ENCODE measurements around the gene SMG6. TPM values are rescaled to one million over a fixed set of nuclear protein-coding genes. Genes with fewer than 3 reads are reported as not detected.

Gene SMG6
- total and polyA plus RNA-seq, 7 donors, result 11.1 to 38.8 (median 22.9) TPM

GRCh38 chr17:2063261-2064146 is 240.1 kb downstream of the SMG6 start:
- WGBS, 2 donors, result 72 to 83% methylated on average over 16 of the region's 16 CpGs
- TF ChIP-seq POLR2A (IDR thresholded peaks at IDR 0.05) (no peak), CTCF (IDR thresholded peaks at IDR 0.05) (no peak), POLR2AphosphoS5 (IDR thresholded peaks at IDR 0.05) (peak in 3 of 4 donors; percentile 30 to 45 (median 32))
- peak; percentile 82 for DNase-seq
- Histone ChIP-seq H3K27ac (peak overlapping the region; percentile 88 to 92 (median 91)), H3K36me3 (peaks cover 0 to 49% (median 2%) of the 10 kb centered on the region in 4 donors), H3K4me3 (no peak overlapping the region), H3K9me3 (no peaks in the 10 kb centered on the region), H3K4me1 (peaks cover 0 to 100% (median 94%) of the 10 kb centered on the region in 4 donors), H3K27me3 (peaks cover 0 to 6% (median 0%) of the 10 kb centered on the region in 3 donors)
- intact Hi-C loops (cut with DNase I), result no loop called here

GRCh38 chr17:2062571-2063183 is 240.9 kb downstream of the SMG6 start:
- intact Hi-C loops (cut with DNase I), result no loop called here
- DNase-seq, result peak; percentile 75
- Histone ChIP-seq H3K4me3 (no peak overlapping the region), H3K9me3 (no peaks in the 10 kb centered on the region), H3K27me3 (peaks cover 0 to 13% (median 0%) of the 10 kb centered on the region in 3 donors), H3K36me3 (peaks cover 0 to 46% (median 0%) of the 10 kb centered on the region in 4 donors), H3K27ac (peak overlapping the region; percentile 88 to 92 (median 91)), H3K4me1 (peaks cover 0 to 99% (median 93%) of the 10 kb centered on the region in 4 donors)
- 71 to 74% methylated on average over 11 of the region's 11 CpGs for WGBS, 2 donors
- TF ChIP-seq EP300 (IDR thresholded peaks at IDR 0.05) (no peak), POLR2A (IDR thresholded peaks at IDR 0.05) (no peak), POLR2AphosphoS5 (IDR thresholded peaks at IDR 0.05) (no peak), CTCF (IDR thresholded peaks at IDR 0.05) (no peak)

- Histone ChIP-seq H3K27ac (peak overlapping the region; percentile 88 to 92 (median 91)), H3K9me3 (no peaks in the 10 kb centered on the region), H3K4me1 (peaks cover 0 to 91% (median 89%) of the 10 kb centered on the region in 4 donors), H3K27me3 (peaks cover 0 to 13% (median 0%) of the 10 kb centered on the region in 3 donors), H3K36me3 (peaks cover 0 to 46% (median 0%) of the 10 kb centered on the region in 4 donors), H3K4me3 (no peak overlapping the region)
- intact Hi-C loops (cut with DNase I), result no loop called here
- WGBS, 2 donors, result 82 to 84% methylated on average over 17 of the region's 17 CpGs
- DNase-seq, result no peak
- TF ChIP-seq POLR2A (IDR thresholded peaks at IDR 0.05), result no peak
- TF ChIP-seq POLR2AphosphoS5 (IDR thresholded peaks at IDR 0.05), result peak in 1 of 4 donors; percentile 36
- TF ChIP-seq EP300 (IDR thresholded peaks at IDR 0.05), result no peak
- TF ChIP-seq CTCF (IDR thresholded peaks at IDR 0.05), result no peak
Observed at GRCh38 chr17:2061441-2061958, 242.1 kb downstream of the SMG6 start.

GRCh38 chr17:2060681-2061440 is 242.7 kb downstream of the SMG6 start:
- peak in 2 of 4 donors; percentile 27 to 42 for TF ChIP-seq POLR2AphosphoS5 (IDR thresholded peaks at IDR 0.05)
- no peak for TF ChIP-seq CTCF (IDR thresholded peaks at IDR 0.05)
- H3K27me3 ChIP-seq, result peaks cover 0 to 13% (median 0%) of the 10 kb centered on the region in 3 donors
- peaks cover 0 to 42% (median 0%) of the 10 kb centered on the region in 4 donors for H3K36me3 ChIP-seq
- 79 to 81% methylated on average over 21 of the region's 21 CpGs for WGBS, 2 donors
- DNase-seq, result no peak
- intact Hi-C loops (cut with DNase I), result no loop called here
- H3K4me3 ChIP-seq, result peak overlapping the region in 1 of 4 donors; percentile 1
- H3K9me3 ChIP-seq, result no peaks in the 10 kb centered on the region
- H3K4me1 ChIP-seq, result peaks cover 0 to 89% (median 85%) of the 10 kb centered on the region in 4 donors
- H3K27ac ChIP-seq, result peak overlapping the region; percentile 88 to 92 (median 91)

Measured in sigmoid colon (tissue), 7 donors.